C4-2B (cell line): Measurements from ENCODE around the gene PAN3.

Source experiments
- CTCF ChIP-seq: fragments of 450-650 bp; conservative IDR thresholded peaks from 2 replicates; pipeline ENCODE4 v1.5.1; 2017; ENCODE audit warnings: mild to moderate bottlenecking
- ZFX ChIP-seq: fragments of 450-650 bp; IDR thresholded peaks from 2 replicates; pipeline ENCODE4 v1.6.1; 2017

GRCh38 chr13:28166257-28166656 lies 27.9 kb downstream of the PAN3 start:
- TF ChIP-seq CTCF (no peak), ZFX (no peak)
